GM12801 (cell line): ENCODE results near the gene DEFB132.

ENCODE experiments used
- TF ChIP-seq, protein P1 (sequence below): IDR thresholded peaks from one replicate; pipeline ENCODE4 v1.5.1; 2011; ENCODE audit warnings: control low read depth; ENCODE audit not compliant: insufficient read length; ENCODE audit errors: extremely low read depth

Gene DEFB132

GRCh38 chr20:251354-251753, 6.2 kb upstream of the DEFB132 start:
- TF ChIP-seq, protein P1, sequence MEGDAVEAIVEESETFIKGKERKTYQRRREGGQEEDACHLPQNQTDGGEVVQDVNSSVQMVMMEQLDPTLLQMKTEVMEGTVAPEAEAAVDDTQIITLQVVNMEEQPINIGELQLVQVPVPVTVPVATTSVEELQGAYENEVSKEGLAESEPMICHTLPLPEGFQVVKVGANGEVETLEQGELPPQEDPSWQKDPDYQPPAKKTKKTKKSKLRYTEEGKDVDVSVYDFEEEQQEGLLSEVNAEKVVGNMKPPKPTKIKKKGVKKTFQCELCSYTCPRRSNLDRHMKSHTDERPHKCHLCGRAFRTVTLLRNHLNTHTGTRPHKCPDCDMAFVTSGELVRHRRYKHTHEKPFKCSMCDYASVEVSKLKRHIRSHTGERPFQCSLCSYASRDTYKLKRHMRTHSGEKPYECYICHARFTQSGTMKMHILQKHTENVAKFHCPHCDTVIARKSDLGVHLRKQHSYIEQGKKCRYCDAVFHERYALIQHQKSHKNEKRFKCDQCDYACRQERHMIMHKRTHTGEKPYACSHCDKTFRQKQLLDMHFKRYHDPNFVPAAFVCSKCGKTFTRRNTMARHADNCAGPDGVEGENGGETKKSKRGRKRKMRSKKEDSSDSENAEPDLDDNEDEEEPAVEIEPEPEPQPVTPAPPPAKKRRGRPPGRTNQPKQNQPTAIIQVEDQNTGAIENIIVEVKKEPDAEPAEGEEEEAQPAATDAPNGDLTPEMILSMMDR = no peak

DNA sequence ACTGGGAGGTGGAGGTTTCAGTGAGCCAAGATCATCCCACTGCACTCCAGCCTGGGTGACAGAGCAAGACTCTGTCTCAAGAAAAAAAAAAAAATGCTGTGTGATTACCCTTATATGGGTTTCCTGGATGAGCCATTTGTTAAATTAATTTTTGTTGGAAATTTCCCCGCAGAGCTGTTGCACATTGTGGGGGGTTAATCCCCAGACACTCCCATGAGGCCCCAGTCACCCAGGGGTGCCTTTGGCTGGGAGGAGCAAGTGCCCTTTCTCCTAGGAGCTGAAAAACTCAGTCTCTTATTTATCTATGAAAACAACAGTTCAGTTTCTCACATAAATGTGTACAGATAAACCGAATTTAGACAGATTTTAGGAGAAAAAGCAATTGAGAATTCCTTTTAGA, 4.7 kb upstream of the DEFB132 start:
- TF ChIP-seq, protein P1 = no peak

DNA sequence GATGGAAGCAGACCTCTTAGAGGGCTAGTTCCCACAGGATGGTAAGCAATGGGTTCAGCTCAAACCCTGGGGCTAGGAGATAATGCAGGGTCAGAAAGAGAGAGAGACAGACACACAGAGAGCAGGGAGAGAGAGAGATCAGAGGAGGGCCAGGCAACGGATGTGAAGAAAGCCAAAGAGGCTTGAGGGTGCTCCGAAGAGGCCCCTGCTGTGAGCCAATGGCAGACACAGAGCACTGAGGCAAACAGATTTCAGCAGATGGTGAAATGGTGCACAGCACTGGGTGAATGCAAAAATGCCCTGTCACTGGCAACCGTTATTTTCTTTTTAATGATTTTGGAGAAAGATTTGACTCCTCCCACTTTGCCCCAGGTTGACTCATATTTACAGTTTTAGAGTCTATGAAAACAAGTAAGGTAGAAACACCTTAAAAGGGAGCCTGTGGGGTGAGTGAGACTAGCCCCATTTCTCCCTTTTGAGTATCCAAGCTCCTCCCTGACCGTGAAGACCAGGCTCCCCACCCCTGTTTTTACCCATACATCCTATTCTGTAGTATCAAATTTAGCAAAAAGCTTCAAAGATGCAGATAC, 840 bp downstream of the DEFB132 start:
- TF ChIP-seq, protein P1 = no peak

DNA sequence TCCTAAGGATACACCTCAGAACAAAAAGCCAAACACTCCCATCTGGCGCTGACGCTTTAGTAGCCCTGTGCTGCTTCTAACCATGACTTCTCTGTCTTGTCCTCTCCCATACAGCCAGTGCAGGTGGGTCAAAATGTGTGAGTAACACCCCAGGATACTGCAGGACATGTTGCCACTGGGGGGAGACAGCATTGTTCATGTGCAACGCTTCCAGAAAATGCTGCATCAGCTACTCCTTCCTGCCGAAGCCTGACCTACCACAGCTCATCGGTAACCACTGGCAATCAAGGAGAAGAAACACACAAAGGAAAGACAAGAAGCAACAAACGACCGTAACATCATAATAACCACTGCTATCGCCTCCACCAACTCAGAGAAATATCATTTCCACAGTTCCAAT, 1.4 kb downstream of the DEFB132 start:
- TF ChIP-seq, protein P1 = no peak

GRCh38 chr20:259981-260380, 2.5 kb downstream of the DEFB132 start:
- TF ChIP-seq, protein P1 = no peak

DNA sequence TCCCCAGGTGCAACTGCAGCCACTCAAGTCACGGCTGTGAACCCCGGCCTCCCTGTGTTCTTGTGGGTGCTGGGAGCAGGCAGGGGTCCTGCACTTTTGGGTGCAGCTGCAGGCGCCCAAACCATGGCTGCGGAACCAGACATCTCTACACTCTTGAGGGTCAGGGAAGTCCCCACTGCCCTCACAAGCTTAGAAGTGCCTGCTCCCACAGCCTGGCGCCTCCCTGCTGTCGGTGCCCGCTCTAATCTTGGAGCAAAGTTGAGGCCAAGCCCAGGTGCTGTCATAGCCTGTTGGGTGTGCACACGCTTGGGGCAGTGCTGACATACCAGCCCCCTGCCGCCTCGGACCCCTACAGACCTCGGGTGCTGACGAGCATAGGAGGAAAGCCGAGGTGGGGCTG, 6.2 kb downstream of the DEFB132 start:
- TF ChIP-seq, protein P1 = no peak

DNA sequence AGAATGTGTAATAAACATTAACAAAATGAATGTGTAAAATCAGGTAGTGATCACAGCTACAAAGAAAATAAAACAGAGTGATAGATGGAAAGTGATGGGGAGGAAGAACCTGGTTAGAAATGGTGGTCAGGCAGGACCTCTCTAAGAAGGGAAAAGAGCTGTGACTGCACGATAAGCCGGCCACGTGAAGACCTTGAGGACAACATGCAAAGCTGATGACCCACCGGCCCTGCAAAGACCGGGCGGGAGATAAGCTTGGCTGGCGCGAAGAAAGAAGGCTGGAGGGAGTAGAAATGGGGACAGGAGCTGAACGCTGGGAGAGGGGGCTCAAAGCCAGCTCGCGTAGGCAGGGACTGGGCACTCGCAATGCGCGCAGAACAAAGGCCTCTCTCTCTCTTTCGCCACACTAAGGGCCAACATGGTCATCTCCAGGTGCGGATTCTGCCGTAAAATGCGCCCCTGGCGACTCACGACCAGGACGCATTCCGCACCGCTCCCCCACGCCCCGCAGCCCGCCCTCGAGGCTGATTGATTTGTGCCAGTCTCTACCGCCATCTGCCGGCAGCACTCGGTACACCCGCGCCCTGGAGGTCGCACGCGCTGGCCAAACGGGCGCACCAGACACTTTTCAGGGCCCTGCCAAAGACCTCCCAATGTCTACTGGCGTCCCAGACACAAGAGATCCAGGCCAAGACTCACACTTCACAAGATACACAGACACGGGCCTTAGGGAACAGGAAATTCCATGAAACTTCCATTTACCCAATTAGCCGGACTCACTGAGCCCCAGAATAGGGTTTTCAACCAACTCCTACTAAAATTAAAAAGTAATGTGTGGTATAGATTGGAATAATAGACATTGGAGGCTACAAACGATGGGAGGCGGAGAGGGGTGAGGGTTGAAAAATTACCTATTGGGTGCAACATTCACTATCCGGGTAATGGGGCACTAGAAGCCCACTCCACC, 9.4 kb downstream of the DEFB132 start:
- TF ChIP-seq, protein P1 = no peak
